Measurements from ENCODE around the gene DR1. TPM values are rescaled to one million over a fixed set of nuclear protein-coding genes. Genes with fewer than 3 reads are reported as not detected.

The DR1 gene
- total RNA-seq, 4 donors from 2014 or later: 22.1 to 44.9 (median 37.8) TPM

DNA sequence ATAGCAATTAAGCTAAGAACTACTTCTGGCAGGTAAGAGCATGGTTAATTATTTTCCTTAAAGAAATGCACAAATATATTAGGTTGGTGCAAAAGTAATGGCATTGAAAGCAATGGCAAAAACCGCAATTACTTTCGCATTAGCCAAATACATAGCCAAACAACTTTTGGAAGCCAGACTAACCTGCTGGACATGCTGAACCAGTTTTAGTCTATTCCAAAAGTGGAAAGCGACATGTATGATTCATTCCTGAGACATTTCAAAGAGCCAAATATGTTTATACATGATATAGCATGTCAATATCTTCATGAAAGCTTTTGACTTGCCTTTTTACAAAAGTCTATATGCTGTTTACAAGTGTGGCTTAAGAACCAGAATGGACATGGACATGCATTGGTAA is 23.4 kb upstream of the DR1 start:
- Histone ChIP-seq H3K36me3 (no peaks in the 10 kb centered on the region), H3K4me1 (peaks cover 0 to 48% (median 15%) of the 10 kb centered on the region in 3 donors), H3K4me3 (no peak overlapping the region), H3K27me3 (no peaks in the 10 kb centered on the region), H3K27ac (peak overlapping the region in 3 of 4 donors; percentile 58 to 75 (median 60)), H3K9me3 (no peaks in the 10 kb centered on the region)
- no peak for TF ChIP-seq CTCF (IDR thresholded peaks at IDR 0.05)
- TF ChIP-seq POLR2A (IDR thresholded peaks at IDR 0.05): no peak
- intact Hi-C loops (cut with DNase I): no loop called here
- 40 to 60% methylated on average over 3 of the region's 3 CpGs for WGBS, 2 donors
- DNase-seq: no peak

GRCh38 chr1:93323185-93323820 is 22.4 kb upstream of the DR1 start:
- no peak for TF ChIP-seq CTCF (IDR thresholded peaks at IDR 0.05)
- TF ChIP-seq POLR2A (IDR thresholded peaks at IDR 0.05): no peak
- Histone ChIP-seq H3K9me3 (no peaks in the 10 kb centered on the region), H3K27ac (peak overlapping the region in 3 of 4 donors; percentile 58 to 75 (median 60)), H3K36me3 (no peaks in the 10 kb centered on the region), H3K4me3 (no peak overlapping the region), H3K27me3 (no peaks in the 10 kb centered on the region), H3K4me1 (peaks cover 0 to 46% (median 15%) of the 10 kb centered on the region in 3 donors)
- no peak for DNase-seq
- intact Hi-C loops (cut with DNase I): no loop called here
- WGBS, 2 donors: 41 to 71% methylated on average over 3 of the region's 3 CpGs

DNA sequence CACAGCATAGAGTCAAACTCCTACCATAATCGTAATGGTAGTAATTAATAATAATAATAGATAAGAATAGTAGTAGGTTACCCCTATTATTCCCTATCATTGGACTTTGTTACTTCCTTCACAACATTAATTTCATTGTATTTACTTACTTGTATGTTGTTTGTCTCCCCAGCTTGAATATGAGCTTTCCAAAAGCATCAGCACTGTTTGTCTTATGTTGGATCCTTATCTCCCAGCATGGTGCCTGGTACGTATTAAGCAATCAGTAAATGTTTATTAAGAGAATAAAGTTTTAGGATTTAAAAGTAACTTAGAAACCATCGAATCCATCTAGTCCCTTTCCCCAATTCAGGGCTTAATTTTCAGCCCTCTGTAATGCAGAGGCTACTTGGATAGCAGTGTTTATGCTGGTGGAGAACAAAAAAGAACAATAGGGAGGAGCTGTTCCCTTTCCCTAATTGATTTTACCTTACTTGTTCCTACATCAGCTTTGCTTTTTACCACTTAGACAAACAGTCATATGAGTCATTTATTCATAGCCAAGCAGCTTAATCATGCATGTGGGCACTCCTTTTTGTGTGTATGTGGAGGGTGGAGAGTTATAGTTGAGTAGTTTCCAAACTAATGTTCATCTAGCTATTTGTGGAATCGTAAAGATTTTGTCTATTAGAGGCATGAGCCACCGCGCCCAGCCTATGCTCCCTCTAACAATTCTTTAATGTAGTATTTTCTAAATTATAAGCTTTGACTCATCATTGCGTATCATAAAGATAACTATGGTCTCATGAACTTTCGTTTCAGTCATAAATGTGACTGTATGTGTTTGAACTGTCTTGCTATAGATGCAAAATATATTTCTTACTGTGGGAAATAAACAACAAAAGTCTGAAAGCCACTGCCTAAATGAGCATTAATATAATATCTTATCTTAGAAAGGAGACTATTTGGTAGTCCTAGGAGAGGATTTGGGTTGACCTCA is 20.9 kb upstream of the DR1 start:
- intact Hi-C loops (cut with DNase I): no loop called here
- Histone ChIP-seq H3K4me1 (peaks cover 0 to 49% (median 15%) of the 10 kb centered on the region in 3 donors), H3K27me3 (no peaks in the 10 kb centered on the region), H3K4me3 (no peak overlapping the region), H3K36me3 (no peaks in the 10 kb centered on the region), H3K27ac (peak overlapping the region; percentile 11 to 78 (median 66)), H3K9me3 (no peaks in the 10 kb centered on the region)
- WGBS, 2 donors: 39% methylated on average over 8 of the region's 8 CpGs
- DNase-seq: no peak
- TF ChIP-seq CTCF (IDR thresholded peaks at IDR 0.05): no peak
- no peak for TF ChIP-seq POLR2A (IDR thresholded peaks at IDR 0.05)

GRCh38 chr1:93328809-93329760 is 16.6 kb upstream of the DR1 start:
- peaks cover 0 to 29% (median 2%) of the 10 kb centered on the region in 3 donors for H3K4me1 ChIP-seq
- DNase-seq: no peak
- H3K4me3 ChIP-seq: no peak overlapping the region
- no peak for TF ChIP-seq POLR2A (IDR thresholded peaks at IDR 0.05)
- TF ChIP-seq CTCF (IDR thresholded peaks at IDR 0.05): no peak
- intact Hi-C loops (cut with DNase I): no loop called here
- H3K27me3 ChIP-seq: no peaks in the 10 kb centered on the region
- no peaks in the 10 kb centered on the region for H3K9me3 ChIP-seq
- peaks cover 0 to 4% (median 0%) of the 10 kb centered on the region in 3 donors for H3K36me3 ChIP-seq
- H3K27ac ChIP-seq: no peak overlapping the region
- 55 to 90% methylated on average over 3 of the region's 3 CpGs for WGBS, 2 donors

Data from esophagus squamous epithelium (tissue), 5 donors.